ENCODE results near the gene ARHGAP24.

DNA sequence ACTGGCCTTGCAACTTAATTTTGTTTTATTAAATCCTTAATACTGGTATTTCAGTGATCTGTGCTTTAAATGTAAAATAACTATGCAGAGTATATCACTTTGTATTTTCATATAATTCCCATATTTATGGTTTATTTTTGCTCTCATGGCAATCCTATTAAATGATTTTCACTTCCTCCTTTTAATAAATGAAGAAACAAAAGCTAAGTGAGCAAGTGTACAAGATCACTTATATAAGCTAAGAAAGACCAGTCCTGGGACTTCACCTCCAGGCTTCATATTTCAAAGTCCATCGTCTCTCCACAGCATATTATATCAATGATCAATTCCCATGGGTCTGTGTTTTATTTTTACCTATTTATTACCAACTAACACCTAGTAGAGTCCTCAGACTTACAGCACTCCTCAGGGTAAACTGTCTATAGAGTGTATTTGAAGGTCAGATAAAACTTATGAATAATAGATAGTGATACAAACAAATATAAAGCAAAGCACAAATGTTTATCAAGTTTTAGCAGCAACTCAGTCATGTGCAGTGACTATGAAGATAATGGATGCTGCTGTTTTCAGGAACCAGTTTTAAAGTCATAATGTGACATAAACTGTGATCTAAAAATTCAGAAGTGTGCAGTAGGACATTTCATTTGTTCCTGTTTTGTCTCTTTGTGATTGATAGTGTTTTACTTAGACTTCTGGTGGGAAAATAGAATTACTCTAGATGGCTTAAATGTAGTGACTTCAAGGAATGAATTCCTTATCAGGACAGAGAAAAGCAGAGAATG, 56.8 kb downstream of the ARHGAP24 start:
- TF ChIP-seq, protein P1, sequence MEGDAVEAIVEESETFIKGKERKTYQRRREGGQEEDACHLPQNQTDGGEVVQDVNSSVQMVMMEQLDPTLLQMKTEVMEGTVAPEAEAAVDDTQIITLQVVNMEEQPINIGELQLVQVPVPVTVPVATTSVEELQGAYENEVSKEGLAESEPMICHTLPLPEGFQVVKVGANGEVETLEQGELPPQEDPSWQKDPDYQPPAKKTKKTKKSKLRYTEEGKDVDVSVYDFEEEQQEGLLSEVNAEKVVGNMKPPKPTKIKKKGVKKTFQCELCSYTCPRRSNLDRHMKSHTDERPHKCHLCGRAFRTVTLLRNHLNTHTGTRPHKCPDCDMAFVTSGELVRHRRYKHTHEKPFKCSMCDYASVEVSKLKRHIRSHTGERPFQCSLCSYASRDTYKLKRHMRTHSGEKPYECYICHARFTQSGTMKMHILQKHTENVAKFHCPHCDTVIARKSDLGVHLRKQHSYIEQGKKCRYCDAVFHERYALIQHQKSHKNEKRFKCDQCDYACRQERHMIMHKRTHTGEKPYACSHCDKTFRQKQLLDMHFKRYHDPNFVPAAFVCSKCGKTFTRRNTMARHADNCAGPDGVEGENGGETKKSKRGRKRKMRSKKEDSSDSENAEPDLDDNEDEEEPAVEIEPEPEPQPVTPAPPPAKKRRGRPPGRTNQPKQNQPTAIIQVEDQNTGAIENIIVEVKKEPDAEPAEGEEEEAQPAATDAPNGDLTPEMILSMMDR (IDR thresholded peaks at IDR 0.05 in 2 of 3, conservative IDR thresholded peaks at IDR 0.05 in 1 of 3; ENCODE audit: borderline replicate concordance in 1 of 3, insufficient read depth in 1 of 3, low read depth in 2 of 3, low read length in 2 of 3) = no peak
- TF ChIP-seq POLR2A (IDR thresholded peaks at IDR 0.05; ENCODE audit: borderline replicate concordance, extremely low read depth, insufficient read depth, insufficient read length) (no peak), CEBPB (IDR thresholded peaks at IDR 0.05; ENCODE audit: low read depth) (no peak)
